Activated CD4-positive, alpha-beta T cell treated with anti-CD3 and anti-CD28 coated beads, Interleukin-2, amount 10 ng/mL, durations not matched to agents 7 days and 5 days (primary cell): ENCODE results near the gene KAT7. TPM values are rescaled to one million over a fixed set of nuclear protein-coding genes. Genes with fewer than 3 reads are reported as not detected.

Experiments used
- CTCF ChIA-PET: fragments of 350-600 bp; sonication (Branson Sonifier 250); formaldehyde crosslinking; loops from one replicate; lab custom pipeline; 2021; ENCODE audit warnings: antibody characterized with exemption; lab: Charles Lee
- POLR2A ChIA-PET: fragments of 350-600 bp; sonication (Branson Sonifier 250); formaldehyde crosslinking; loops from one replicate; lab custom pipeline; 2021; ENCODE audit warnings: antibody characterized with exemption; lab: Charles Lee
- DNase-seq: peaks from one replicate; pipeline ENCODE4 v3.0.0-alpha.2; 2020
- H3K27ac Mint-ChIP-seq: one replicate; pipeline ENCODE4 v1.8.0; 2021; ENCODE audit warnings: mild to moderate bottlenecking, moderate library complexity, mixed read lengths
- H3K27me3 Mint-ChIP-seq: one replicate; pipeline ENCODE4 v1.8.0; 2021; ENCODE audit warnings: mixed read lengths
- H3K36me3 Mint-ChIP-seq: one replicate; pipeline ENCODE4 v1.8.0; 2021; ENCODE audit warnings: low read depth, mixed read lengths
- H3K4me1 Mint-ChIP-seq: one replicate; pipeline ENCODE4 v1.8.0; 2021; ENCODE audit warnings: mixed read lengths
- H3K4me3 Mint-ChIP-seq: one replicate; pipeline ENCODE4 v1.8.0; 2021; ENCODE audit warnings: mild to moderate bottlenecking, moderate library complexity, mixed read lengths
- H3K9me3 Mint-ChIP-seq: one replicate; pipeline ENCODE4 v1.8.0; 2021; ENCODE audit warnings: mixed read lengths
- total RNA-seq, 2 experiments: library from RNA; stranded (reverse); gene quantifications; one replicate each; pipeline ENCODE4 v1.2.3, GENCODE V29; 2021

Gene KAT7
- total RNA-seq, 2 experiments from 2014 or later: 78.5 to 82.4 TPM

GRCh38 chr17:49870298-49870697, 81.8 kb downstream of the KAT7 start:
- Mint-ChIP-seq H3K27me3 (no peaks in the 10 kb centered on the region), H3K4me1 (peaks cover 14% of the 10 kb centered on the region), H3K9me3 (no peaks in the 10 kb centered on the region), H3K4me3 (no peak overlapping the region), H3K27ac (no peak overlapping the region), H3K36me3 (no peaks in the 10 kb centered on the region)
- ChIA-PET CTCF (interaction anchor here (1.5 to 1.8 kb wide), 2 partner anchors 9 to 126 kb away, joined by 5 to 6 read pairs; no protein-coding TSS in a partner anchor), POLR2A (no interaction called here)
- no peak for DNase-seq

- Mint-ChIP-seq H3K27ac (no peak overlapping the region), H3K27me3 (no peaks in the 10 kb centered on the region), H3K36me3 (no peaks in the 10 kb centered on the region), H3K4me1 (peaks cover 14% of the 10 kb centered on the region), H3K9me3 (no peaks in the 10 kb centered on the region), H3K4me3 (no peak overlapping the region)
- ChIA-PET CTCF (interaction anchor here (1.5 to 1.8 kb wide), 2 partner anchors 10 to 126 kb away, joined by 5 to 6 read pairs; no protein-coding TSS in a partner anchor), POLR2A (no interaction called here)
- no peak for DNase-seq
These were observed 82.7 kb downstream of the KAT7 start for GRCh38 chr17:49871211-49871610.

DNA sequence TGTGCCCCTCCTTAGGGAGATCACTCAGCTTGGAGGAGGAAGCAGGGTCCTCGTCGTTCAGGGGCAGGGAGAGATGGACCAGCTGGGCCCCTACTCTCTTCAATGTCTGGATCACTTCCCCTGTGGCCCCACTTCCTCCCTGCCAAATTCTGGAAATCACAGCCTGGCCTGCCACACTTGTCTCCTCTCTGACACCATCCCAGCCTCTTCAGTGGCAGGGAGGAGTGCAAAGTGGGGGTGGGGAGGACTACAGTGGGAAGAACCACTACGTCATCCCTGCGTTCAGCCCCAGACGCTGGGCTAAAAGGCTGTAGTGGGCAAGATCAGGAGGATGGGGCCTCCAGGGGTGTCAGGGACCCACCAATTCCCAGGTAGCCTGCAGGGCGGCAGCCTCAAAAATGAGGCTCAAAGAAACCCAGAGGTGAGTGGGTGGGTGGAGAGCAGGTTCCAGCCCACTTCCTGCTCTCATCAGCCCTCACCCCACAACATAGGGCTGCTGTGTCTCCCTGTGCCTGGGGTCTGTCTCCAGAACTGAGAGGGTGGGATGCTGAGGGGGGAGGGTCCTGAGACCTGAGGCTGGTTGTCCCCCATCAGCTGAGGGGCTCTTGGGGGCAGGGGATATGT, 84.4 kb downstream of the KAT7 start:
- H3K4me1 Mint-ChIP-seq: peaks cover 14% of the 10 kb centered on the region
- H3K36me3 Mint-ChIP-seq: no peaks in the 10 kb centered on the region
- H3K4me3 Mint-ChIP-seq: no peak overlapping the region
- H3K9me3 Mint-ChIP-seq: no peaks in the 10 kb centered on the region
- CTCF ChIA-PET: interaction anchor here (0.6 to 4.8 kb wide), 3 partner anchors 7 to 617 kb away, joined by 3 to 34 read pairs (median 4); no protein-coding TSS in a partner anchor
- POLR2A ChIA-PET: interaction anchor here (0.6 kb wide), 1 partner anchor 419 kb away, joined by 3 read pairs; no protein-coding TSS in a partner anchor
- no peak overlapping the region for H3K27ac Mint-ChIP-seq
- DNase-seq: no peak
- H3K27me3 Mint-ChIP-seq: peaks cover 3% of the 10 kb centered on the region

DNA sequence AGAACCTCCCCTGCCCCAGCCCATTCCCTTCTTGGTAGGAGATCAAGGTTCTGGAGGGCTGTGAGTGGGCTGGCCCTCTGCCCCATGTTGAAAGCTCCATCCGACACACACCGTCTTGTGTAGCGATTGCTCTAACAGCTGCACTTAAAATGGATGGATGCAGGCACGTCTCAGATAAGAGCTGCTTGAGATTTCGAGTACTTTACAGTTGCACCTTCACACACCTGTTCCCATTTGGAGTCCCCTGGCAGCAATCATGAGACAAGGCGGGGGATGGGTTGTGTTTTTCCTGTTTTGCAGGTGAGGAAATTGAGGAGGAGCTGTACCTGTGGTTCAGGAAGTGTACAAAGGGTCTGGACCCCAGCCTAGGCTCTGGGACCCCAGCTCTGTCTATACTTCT, 85.0 kb downstream of the KAT7 start:
- Mint-ChIP-seq H3K9me3 (no peaks in the 10 kb centered on the region), H3K27me3 (peaks cover 3% of the 10 kb centered on the region), H3K4me1 (peaks cover 14% of the 10 kb centered on the region), H3K36me3 (no peaks in the 10 kb centered on the region), H3K27ac (no peak overlapping the region), H3K4me3 (no peak overlapping the region)
- CTCF ChIA-PET: interaction anchor here (0.6 to 4.8 kb wide), 2 partner anchors 124 to 616 kb away, joined by 3 to 34 read pairs; no protein-coding TSS in a partner anchor
- POLR2A ChIA-PET: interaction anchor here (0.6 kb wide), 1 partner anchor 418 kb away, joined by 3 read pairs; no protein-coding TSS in a partner anchor
- DNase-seq: no peak

- H3K9me3 Mint-ChIP-seq: no peaks in the 10 kb centered on the region
- no peak overlapping the region for H3K27ac Mint-ChIP-seq
- H3K36me3 Mint-ChIP-seq: no peaks in the 10 kb centered on the region
- peaks cover 14% of the 10 kb centered on the region for H3K4me1 Mint-ChIP-seq
- DNase-seq: no peak
- H3K4me3 Mint-ChIP-seq: no peak overlapping the region
- ChIA-PET CTCF (interaction anchor here (4.8 kb wide), 1 partner anchor 123 kb away, joined by 34 read pairs; no protein-coding TSS in a partner anchor), POLR2A (no interaction called here)
- peaks cover 4% of the 10 kb centered on the region for H3K27me3 Mint-ChIP-seq
These were observed 85.4 kb downstream of the KAT7 start for GRCh38 chr17:49873926-49874325.

- DNase-seq: no peak
- peaks cover 14% of the 10 kb centered on the region for H3K4me1 Mint-ChIP-seq
- CTCF ChIA-PET: interaction anchor here (1.0 to 4.8 kb wide), 4 partner anchors 37 to 319 kb away, joined by 3 to 34 read pairs (median 3); no protein-coding TSS in a partner anchor
These were observed 86.4 kb downstream of the KAT7 start for GRCh38 chr17:49874911-49875310.

GRCh38 chr17:49875685-49876084, 87.2 kb downstream of the KAT7 start:
- Mint-ChIP-seq H3K27me3 (peaks cover 20% of the 10 kb centered on the region), H3K27ac (no peak overlapping the region), H3K4me3 (no peak overlapping the region), H3K4me1 (peaks cover 20% of the 10 kb centered on the region), H3K9me3 (no peaks in the 10 kb centered on the region), H3K36me3 (no peaks in the 10 kb centered on the region)
- no peak for DNase-seq
- ChIA-PET CTCF (interaction anchor here (1.0 to 4.8 kb wide), 5 partner anchors 10 to 121 kb away, joined by 3 to 34 read pairs (median 3); no protein-coding TSS in a partner anchor), POLR2A (no interaction called here)

More at GRCh38 chr17:49874911-49875310, 86.4 kb downstream of the KAT7 start:
- Mint-ChIP-seq H3K4me3 (no peak overlapping the region), H3K9me3 (no peaks in the 10 kb centered on the region), H3K27me3 (peaks cover 14% of the 10 kb centered on the region), H3K27ac (no peak overlapping the region), H3K36me3 (no peaks in the 10 kb centered on the region)
- POLR2A ChIA-PET: no interaction called here

DNA sequence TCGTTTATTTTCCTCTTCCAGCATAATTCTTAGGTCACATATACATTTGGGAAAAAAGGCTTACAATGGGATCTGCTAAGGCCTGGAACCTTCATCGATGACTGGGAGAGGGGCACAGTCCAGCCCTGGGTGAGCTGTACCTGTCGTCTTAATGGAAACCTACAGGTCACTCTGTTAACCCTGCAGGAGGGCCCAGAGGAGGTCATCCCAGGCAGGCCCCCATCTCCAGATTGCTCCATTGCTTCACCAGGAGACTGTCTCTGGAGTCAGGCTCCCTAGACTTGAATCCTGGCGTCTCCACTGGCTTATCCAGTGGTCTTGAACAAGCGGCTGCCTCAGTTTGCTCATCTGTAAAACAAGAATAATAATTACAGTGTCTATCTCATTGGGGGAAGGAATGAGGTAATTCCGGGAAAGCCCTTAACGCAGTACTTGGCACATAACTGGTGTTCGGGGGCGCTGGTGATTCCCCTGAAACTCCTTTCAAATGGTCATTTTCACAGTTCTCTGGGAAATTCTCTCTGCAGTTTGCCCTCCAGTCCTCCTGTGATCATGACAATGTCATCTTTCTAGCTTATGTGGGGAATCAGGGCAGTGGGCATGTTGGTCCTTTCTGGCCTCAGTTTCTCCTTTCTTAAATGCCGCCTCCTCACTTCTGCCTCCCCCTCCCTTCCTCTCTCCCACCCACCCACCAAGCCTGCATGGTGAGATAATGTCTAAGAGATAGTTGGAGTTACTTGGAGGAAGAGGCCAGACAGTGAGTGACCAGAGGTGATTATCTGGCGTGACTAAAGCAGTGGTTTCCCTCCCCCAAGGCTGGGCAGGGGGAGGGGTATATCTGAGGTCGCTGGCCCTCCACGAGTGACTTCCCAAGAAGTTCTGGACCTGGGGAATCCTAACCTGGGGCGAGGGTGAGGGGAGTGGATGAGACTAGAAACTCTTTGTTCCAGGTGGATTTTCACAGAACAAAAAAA, 90.7 kb downstream of the KAT7 start:
- no peak for DNase-seq
- Mint-ChIP-seq H3K27me3 (peaks cover 37% of the 10 kb centered on the region), H3K9me3 (no peaks in the 10 kb centered on the region), H3K4me3 (no peak overlapping the region), H3K36me3 (no peaks in the 10 kb centered on the region), H3K27ac (no peak overlapping the region), H3K4me1 (peaks cover 6% of the 10 kb centered on the region)
- ChIA-PET CTCF (interaction anchor here (0.8 to 1.2 kb wide), 4 partner anchors 7 to 117 kb away, joined by 3 to 4 read pairs (median 4); no protein-coding TSS in a partner anchor), POLR2A (no interaction called here)

- ChIA-PET POLR2A (interaction anchor here (0.6 kb wide), 1 partner anchor 65 kb away, joined by 3 read pairs; no protein-coding TSS in a partner anchor), CTCF (interaction anchor here (0.6 to 1.4 kb wide), 15 partner anchors 8 to 311 kb away, joined by 3 to 12 read pairs (median 3); no protein-coding TSS in a partner anchor)
- Mint-ChIP-seq H3K4me1 (peaks cover 6% of the 10 kb centered on the region), H3K36me3 (no peaks in the 10 kb centered on the region), H3K9me3 (no peaks in the 10 kb centered on the region), H3K4me3 (no peak overlapping the region), H3K27ac (no peak overlapping the region), H3K27me3 (peaks cover 40% of the 10 kb centered on the region)
- peak; percentile 71 for DNase-seq
These were observed 92.0 kb downstream of the KAT7 start for GRCh38 chr17:49880291-49881053.

GRCh38 chr17:49881054-49881402, 92.5 kb downstream of the KAT7 start:
- Mint-ChIP-seq H3K9me3 (no peaks in the 10 kb centered on the region), H3K36me3 (no peaks in the 10 kb centered on the region), H3K27me3 (peaks cover 40% of the 10 kb centered on the region), H3K4me1 (peaks cover 6% of the 10 kb centered on the region), H3K4me3 (no peak overlapping the region), H3K27ac (no peak overlapping the region)
- no peak for DNase-seq
- ChIA-PET CTCF (interaction anchor here (0.8 to 1.4 kb wide), 10 partner anchors 8 to 304 kb away, joined by 3 to 12 read pairs (median 4); no protein-coding TSS in a partner anchor), POLR2A (interaction anchor here (0.6 kb wide), 1 partner anchor 64 kb away, joined by 3 read pairs; no protein-coding TSS in a partner anchor)

- H3K4me3 Mint-ChIP-seq: no peak overlapping the region
- H3K9me3 Mint-ChIP-seq: no peaks in the 10 kb centered on the region
- DNase-seq: no peak
- ChIA-PET CTCF (interaction anchor here (0.8 kb wide), 1 partner anchor 84 kb away, joined by 3 read pairs; no protein-coding TSS in a partner anchor), POLR2A (no interaction called here)
- peaks cover 6% of the 10 kb centered on the region for H3K4me1 Mint-ChIP-seq
- peaks cover 41% of the 10 kb centered on the region for H3K27me3 Mint-ChIP-seq
- no peaks in the 10 kb centered on the region for H3K36me3 Mint-ChIP-seq
- H3K27ac Mint-ChIP-seq: no peak overlapping the region
These were observed 94.0 kb downstream of the KAT7 start for GRCh38 chr17:49882434-49882833.
